ENCODE measurements around the gene TMEM192.
A peak's percentile ranks its signal among the peaks of the same experiment; 100 is the strongest.

Gene TMEM192

GRCh38 chr4:165112368-165113121, at the start of gene TMEM192:
Gene TMEM192 (minus strand): TSS chr4:165112860. CDS start chr4:165112773, 87 bp downstream.
- DNase-seq (ENCODE audit: low spot score) (peak; percentile 91), ATAC-seq (ENCODE audit: low read depth) (peak; percentile 95)
- Histone ChIP-seq H3K9me3 (ENCODE audit: severe bottlenecking) (no peaks in the 10 kb centered on the region), H3K36me3 (ENCODE audit: low read depth) (no peaks in the 10 kb centered on the region), H3K4me3 (ENCODE audit: severe bottlenecking) (peak within 1 kb of the TSS; percentile 61), H3K27ac (ENCODE audit: poor library complexity, severe bottlenecking) (peak within 1 kb of the TSS; percentile 32), H3K27me3 (ENCODE audit: insufficient read depth, poor library complexity, severe bottlenecking) (no peaks in the 10 kb centered on the region), H3K4me1 (ENCODE audit: insufficient read depth, poor library complexity, severe bottlenecking) (peaks cover 6% of the 10 kb centered on the region)
- TF ChIP-seq CTCF (IDR thresholded peaks at IDR 0.05; ENCODE audit: poor library complexity, severe bottlenecking), result no peak

GRCh38 chr4:165158762-165159161, 46.1 kb upstream of the TMEM192 start:
- ATAC-seq (ENCODE audit: low read depth), result no peak
- H3K27me3 ChIP-seq (ENCODE audit: insufficient read depth, poor library complexity, severe bottlenecking), result no peaks in the 10 kb centered on the region
- TF ChIP-seq CTCF (IDR thresholded peaks at IDR 0.05; ENCODE audit: poor library complexity, severe bottlenecking), result no peak
- H3K9me3 ChIP-seq (ENCODE audit: severe bottlenecking), result no peaks in the 10 kb centered on the region
- DNase-seq (ENCODE audit: low spot score), result no peak
- no peak overlapping the region for H3K27ac ChIP-seq (ENCODE audit: poor library complexity, severe bottlenecking)
- no peak overlapping the region for H3K4me3 ChIP-seq (ENCODE audit: severe bottlenecking)
- no peaks in the 10 kb centered on the region for H3K4me1 ChIP-seq (ENCODE audit: insufficient read depth, poor library complexity, severe bottlenecking)
- H3K36me3 ChIP-seq (ENCODE audit: low read depth), result no peaks in the 10 kb centered on the region

DNA sequence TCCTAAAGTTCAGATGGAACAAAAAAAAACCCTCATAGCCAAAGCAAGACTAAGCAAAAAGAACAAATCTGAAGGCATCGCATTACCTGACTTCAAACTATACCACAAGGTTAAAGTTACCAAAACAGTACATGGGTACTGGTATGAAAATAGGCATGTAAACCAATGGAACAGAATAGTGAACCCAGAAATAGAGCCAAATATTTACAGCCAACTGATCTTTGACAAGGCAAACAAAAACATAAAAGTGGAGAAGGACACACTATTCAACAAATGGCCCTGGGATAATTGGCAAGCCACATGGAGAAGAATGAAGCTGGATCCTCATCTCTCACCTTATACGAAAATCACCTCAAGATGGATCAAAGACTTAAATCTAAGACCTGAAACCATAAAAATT, 44.2 kb upstream of the TMEM192 start:
- Histone ChIP-seq H3K27ac (ENCODE audit: poor library complexity, severe bottlenecking) (no peak overlapping the region), H3K36me3 (ENCODE audit: low read depth) (no peaks in the 10 kb centered on the region), H3K4me1 (ENCODE audit: insufficient read depth, poor library complexity, severe bottlenecking) (peaks cover under 1% of the 10 kb centered on the region), H3K4me3 (ENCODE audit: severe bottlenecking) (no peak overlapping the region), H3K9me3 (ENCODE audit: severe bottlenecking) (no peaks in the 10 kb centered on the region), H3K27me3 (ENCODE audit: insufficient read depth, poor library complexity, severe bottlenecking) (no peaks in the 10 kb centered on the region)
- ATAC-seq (ENCODE audit: low read depth) (no peak), DNase-seq (ENCODE audit: low spot score) (no peak)
- no peak for TF ChIP-seq CTCF (IDR thresholded peaks at IDR 0.05; ENCODE audit: poor library complexity, severe bottlenecking)

- no peaks in the 10 kb centered on the region for H3K27me3 ChIP-seq (ENCODE audit: insufficient read depth, poor library complexity, severe bottlenecking)
- no peak for DNase-seq (ENCODE audit: low spot score)
- ATAC-seq (ENCODE audit: low read depth), result no peak
- no peaks in the 10 kb centered on the region for H3K9me3 ChIP-seq (ENCODE audit: severe bottlenecking)
- no peak for TF ChIP-seq CTCF (IDR thresholded peaks at IDR 0.05; ENCODE audit: poor library complexity, severe bottlenecking)
- H3K36me3 ChIP-seq (ENCODE audit: low read depth), result no peaks in the 10 kb centered on the region
- peaks cover 5% of the 10 kb centered on the region for H3K4me1 ChIP-seq (ENCODE audit: insufficient read depth, poor library complexity, severe bottlenecking)
- H3K27ac ChIP-seq (ENCODE audit: poor library complexity, severe bottlenecking), result no peak overlapping the region
- H3K4me3 ChIP-seq (ENCODE audit: severe bottlenecking), result no peak overlapping the region
These were observed 41.8 kb upstream of the TMEM192 start for GRCh38 chr4:165154482-165154881.

DNA sequence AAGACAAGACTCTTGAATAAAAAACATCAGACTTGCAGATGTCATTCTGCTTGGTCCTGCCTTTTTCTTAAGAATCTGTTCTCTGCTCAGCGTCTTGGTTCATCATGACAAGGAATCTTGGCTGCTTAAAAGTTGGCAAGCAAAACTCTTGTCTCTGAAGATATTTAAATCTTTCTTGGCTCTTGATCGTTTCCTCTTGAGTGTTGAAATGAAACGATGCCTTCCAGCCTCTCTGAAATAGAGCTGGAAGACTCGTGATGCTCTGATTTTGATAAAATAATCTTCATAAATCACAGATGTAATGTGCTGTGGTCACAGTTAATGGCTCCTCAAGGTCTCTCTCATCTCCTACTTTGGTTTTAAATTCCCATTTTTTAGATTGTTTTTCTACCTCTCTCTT, 39.9 kb upstream of the TMEM192 start:
- H3K36me3 ChIP-seq (ENCODE audit: low read depth), result no peaks in the 10 kb centered on the region
- TF ChIP-seq CTCF (IDR thresholded peaks at IDR 0.05; ENCODE audit: poor library complexity, severe bottlenecking), result no peak
- no peaks in the 10 kb centered on the region for H3K9me3 ChIP-seq (ENCODE audit: severe bottlenecking)
- ATAC-seq (ENCODE audit: low read depth) (no peak), DNase-seq (ENCODE audit: low spot score) (no peak)
- H3K4me1 ChIP-seq (ENCODE audit: insufficient read depth, poor library complexity, severe bottlenecking), result peaks cover 5% of the 10 kb centered on the region
- no peak overlapping the region for H3K4me3 ChIP-seq (ENCODE audit: severe bottlenecking)
- H3K27me3 ChIP-seq (ENCODE audit: insufficient read depth, poor library complexity, severe bottlenecking), result no peaks in the 10 kb centered on the region
- H3K27ac ChIP-seq (ENCODE audit: poor library complexity, severe bottlenecking), result no peak overlapping the region

Data from RWPE2 (cell line).